ENCODE data around the gene RGMB. TPM values are rescaled to one million over a fixed set of nuclear protein-coding genes. Genes with fewer than 3 reads are reported as not detected.

Gene RGMB, protein sequence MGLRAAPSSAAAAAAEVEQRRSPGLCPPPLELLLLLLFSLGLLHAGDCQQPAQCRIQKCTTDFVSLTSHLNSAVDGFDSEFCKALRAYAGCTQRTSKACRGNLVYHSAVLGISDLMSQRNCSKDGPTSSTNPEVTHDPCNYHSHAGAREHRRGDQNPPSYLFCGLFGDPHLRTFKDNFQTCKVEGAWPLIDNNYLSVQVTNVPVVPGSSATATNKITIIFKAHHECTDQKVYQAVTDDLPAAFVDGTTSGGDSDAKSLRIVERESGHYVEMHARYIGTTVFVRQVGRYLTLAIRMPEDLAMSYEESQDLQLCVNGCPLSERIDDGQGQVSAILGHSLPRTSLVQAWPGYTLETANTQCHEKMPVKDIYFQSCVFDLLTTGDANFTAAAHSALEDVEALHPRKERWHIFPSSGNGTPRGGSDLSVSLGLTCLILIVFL
- 6.5 to 7.3 TPM (median 7.1 TPM) in 5 replicates for total RNA-seq (2022; extraction: Qiagen RNA extraction)

DNA sequence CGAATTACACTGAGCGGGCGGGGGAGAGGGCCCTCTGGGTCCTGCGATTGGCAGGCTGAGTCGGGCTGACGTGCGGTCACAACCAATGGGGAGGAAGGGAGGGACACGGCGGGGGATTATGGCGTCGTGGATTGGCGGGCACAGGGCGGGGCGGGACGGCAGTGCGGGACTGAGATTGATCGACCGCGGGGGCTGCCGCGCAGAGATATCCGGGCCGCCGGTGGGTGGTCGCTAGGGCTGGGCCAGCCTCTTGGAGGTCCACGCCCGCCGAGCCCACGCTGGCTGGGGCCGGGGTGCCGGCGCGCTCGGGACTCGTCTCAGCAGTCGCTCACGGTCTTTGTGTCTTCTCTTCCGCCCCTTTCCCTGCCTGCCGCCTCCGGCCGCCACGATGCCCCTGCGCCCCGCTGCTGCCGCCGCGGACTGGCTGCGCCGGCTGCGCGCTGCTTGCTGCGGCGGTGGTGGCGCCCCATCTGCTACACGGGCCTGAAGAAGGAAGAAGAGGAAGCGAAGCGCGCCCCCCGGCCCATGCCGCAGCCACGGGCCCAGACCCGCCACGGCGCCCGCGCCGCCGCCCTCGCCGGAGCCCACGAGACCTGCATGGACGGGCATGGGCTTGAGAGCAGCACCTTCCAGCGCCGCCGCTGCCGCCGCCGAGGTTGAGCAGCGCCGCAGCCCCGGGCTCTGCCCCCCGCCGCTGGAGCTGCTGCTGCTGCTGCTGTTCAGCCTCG is at the start of gene RGMB:
RGMB (plus strand) TSS at position 200 of the 728 bp plus-strand sequence; CDS start at position 608, 408 bp downstream.

Other genes with a start within 250 kb of the RGMB start
- gene CHD1, start 155.3 kb downstream of the RGMB start, total RNA-seq (2022; extraction: Qiagen RNA extraction) = 21.1 to 43.0 TPM (median 21.3 TPM) in 5 replicates